ENCODE results near the gene DNAJC7.
A peak's percentile ranks its signal among the peaks of the same experiment; 100 is the strongest.

DNA sequence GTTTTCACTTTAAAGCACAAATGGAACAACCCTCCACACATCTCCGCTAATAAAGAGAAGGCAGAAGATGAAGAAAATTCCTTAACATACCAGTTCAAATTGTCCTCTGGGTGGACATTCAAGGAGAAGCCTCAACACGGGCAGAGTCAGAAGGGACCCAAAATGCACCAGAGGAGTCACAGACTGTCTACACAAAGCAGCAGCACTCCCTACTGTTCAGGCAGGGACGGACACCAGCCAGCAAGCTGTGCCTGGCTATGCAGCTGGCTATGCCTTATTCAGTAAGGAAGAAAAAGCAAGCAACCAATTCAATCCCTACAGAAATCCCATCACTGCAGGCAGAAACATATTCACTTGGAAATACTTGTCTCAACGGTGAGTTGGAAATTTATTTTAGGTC is 8.1 kb downstream of the DNAJC7 start:
- TF ChIP-seq, protein P1, sequence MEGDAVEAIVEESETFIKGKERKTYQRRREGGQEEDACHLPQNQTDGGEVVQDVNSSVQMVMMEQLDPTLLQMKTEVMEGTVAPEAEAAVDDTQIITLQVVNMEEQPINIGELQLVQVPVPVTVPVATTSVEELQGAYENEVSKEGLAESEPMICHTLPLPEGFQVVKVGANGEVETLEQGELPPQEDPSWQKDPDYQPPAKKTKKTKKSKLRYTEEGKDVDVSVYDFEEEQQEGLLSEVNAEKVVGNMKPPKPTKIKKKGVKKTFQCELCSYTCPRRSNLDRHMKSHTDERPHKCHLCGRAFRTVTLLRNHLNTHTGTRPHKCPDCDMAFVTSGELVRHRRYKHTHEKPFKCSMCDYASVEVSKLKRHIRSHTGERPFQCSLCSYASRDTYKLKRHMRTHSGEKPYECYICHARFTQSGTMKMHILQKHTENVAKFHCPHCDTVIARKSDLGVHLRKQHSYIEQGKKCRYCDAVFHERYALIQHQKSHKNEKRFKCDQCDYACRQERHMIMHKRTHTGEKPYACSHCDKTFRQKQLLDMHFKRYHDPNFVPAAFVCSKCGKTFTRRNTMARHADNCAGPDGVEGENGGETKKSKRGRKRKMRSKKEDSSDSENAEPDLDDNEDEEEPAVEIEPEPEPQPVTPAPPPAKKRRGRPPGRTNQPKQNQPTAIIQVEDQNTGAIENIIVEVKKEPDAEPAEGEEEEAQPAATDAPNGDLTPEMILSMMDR (conservative IDR thresholded peaks at IDR 0.05; ENCODE audit: low read depth, low read length), result peak; percentile 40
- TF ChIP-seq EZH2 (IDR thresholded peaks at IDR 0.05; ENCODE audit: low read length, unreplicated experiment), result no peak

Data from PC-3 (cell line).